ENCODE results near the gene ACTR6. TPM values are rescaled to one million over a fixed set of nuclear protein-coding genes. Genes with fewer than 3 reads are reported as not detected.
A peak's percentile ranks its signal among the peaks of the same experiment; 100 is the strongest.

Gene ACTR6
- total and polyA plus RNA-seq, 8 donors = 18.4 to 42.8 (median 33.0) TPM

DNA sequence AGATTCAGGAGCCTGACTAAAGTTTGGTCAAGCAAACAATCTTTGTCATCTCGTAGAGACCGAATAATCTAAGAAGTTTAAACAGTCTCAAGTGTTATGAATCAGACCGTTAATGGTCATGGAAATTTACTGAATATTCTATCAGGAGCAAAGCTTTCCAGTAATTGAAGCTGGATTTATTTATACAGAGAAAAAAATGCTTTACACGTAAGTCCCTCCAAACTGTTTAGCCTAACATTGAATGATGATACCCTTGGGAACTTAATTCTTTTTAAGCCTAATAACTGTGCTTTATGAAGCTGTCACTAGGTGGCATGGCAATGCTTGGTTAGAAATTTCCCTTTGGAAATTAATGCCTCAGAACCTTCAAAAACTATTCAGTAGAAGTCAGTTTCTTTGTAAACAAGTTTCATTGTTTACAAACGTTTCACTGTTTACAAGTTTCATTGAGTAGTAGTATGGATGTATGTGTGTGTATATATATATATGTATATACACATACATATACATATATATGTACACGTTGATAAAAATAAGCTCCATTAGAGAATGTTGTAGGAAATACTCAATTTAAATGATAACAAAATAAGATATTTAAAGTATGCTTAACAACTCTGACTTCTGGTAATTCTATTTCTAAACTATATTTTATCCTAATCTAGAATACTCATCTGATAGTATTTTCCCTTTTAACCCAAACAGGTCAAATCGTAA lies 34.1 kb downstream of the ACTR6 start:
- intact Hi-C loops (cut with DNase I) = loop anchor here in 1 of 2 donors (10.0 kb wide), 1 partner anchor 320 kb away; no protein-coding TSS in a partner anchor
- peak; percentile 53 to 69 for TF ChIP-seq CTCF (IDR thresholded peaks at IDR 0.05)
- ATAC-seq = peak; percentile 84

GRCh38 chr12:100238801-100239200 lies 38.2 kb downstream of the ACTR6 start:
- no peak overlapping the region for H3K4me3 ChIP-seq
- intact Hi-C loops (cut with DNase I) = loop anchor here in 1 of 2 donors (10.0 kb wide), 1 partner anchor 316 kb away; no protein-coding TSS in a partner anchor
- no peaks in the 10 kb centered on the region for H3K9me3 ChIP-seq
- H3K27me3 ChIP-seq = no peaks in the 10 kb centered on the region
- no peaks in the 10 kb centered on the region for H3K4me1 ChIP-seq
- no peaks in the 10 kb centered on the region for H3K36me3 ChIP-seq
- no peak for ATAC-seq
- no peak for DNase-seq
- no peak for TF ChIP-seq CTCF (IDR thresholded peaks at IDR 0.05)
- H3K27ac ChIP-seq = no peak overlapping the region

More for the DNA sequence above, 34.1 kb downstream of the ACTR6 start:
- H3K4me3 ChIP-seq = no peak overlapping the region
- H3K27me3 ChIP-seq = no peaks in the 10 kb centered on the region
- H3K4me1 ChIP-seq = no peaks in the 10 kb centered on the region
- H3K9me3 ChIP-seq = no peaks in the 10 kb centered on the region
- peak in 2 of 4 donors; percentile 22 to 49 for DNase-seq
- H3K36me3 ChIP-seq = no peaks in the 10 kb centered on the region
- no peak overlapping the region for H3K27ac ChIP-seq

DNA sequence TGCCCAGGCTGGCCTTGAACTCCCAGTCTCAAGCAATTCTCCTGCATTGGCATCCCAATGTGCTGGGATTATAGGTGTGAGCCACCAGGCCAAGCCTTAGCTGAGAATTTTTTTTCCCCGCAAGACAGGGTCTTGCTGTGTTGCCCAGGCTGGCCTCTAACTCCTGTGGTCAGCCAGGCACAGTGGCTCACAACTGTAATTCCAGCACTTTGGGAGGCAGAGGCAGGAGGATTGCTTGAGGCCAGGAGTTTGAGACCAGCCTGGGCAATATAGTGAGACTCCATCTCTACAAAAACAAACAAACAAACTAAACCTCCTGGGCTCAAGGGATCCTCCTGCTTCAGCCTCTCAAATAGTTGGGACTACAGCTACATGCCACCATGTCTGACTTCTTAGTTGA lies 39.0 kb downstream of the ACTR6 start:
- DNase-seq (no peak), ATAC-seq (no peak)
- TF ChIP-seq CTCF (IDR thresholded peaks at IDR 0.05) = no peak
- no peaks in the 10 kb centered on the region for H3K27me3 ChIP-seq
- no peak overlapping the region for H3K4me3 ChIP-seq
- H3K9me3 ChIP-seq = no peaks in the 10 kb centered on the region
- no peak overlapping the region for H3K27ac ChIP-seq
- no peaks in the 10 kb centered on the region for H3K36me3 ChIP-seq
- no peaks in the 10 kb centered on the region for H3K4me1 ChIP-seq
- intact Hi-C loops (cut with DNase I) = loop anchor here in 1 of 2 donors (10.0 kb wide), 1 partner anchor 315 kb away; no protein-coding TSS in a partner anchor

- DNase-seq = no peak
- H3K27me3 ChIP-seq = no peaks in the 10 kb centered on the region
- no peaks in the 10 kb centered on the region for H3K36me3 ChIP-seq
- H3K9me3 ChIP-seq = no peaks in the 10 kb centered on the region
- no peak overlapping the region for H3K4me3 ChIP-seq
- TF ChIP-seq CTCF (IDR thresholded peaks at IDR 0.05) = no peak
- ATAC-seq = no peak
- intact Hi-C loops (cut with DNase I) = no loop called here
- no peak overlapping the region for H3K27ac ChIP-seq
- no peaks in the 10 kb centered on the region for H3K4me1 ChIP-seq
These were observed 42.5 kb downstream of the ACTR6 start for GRCh38 chr12:100243137-100243536.

- H3K36me3 ChIP-seq = no peaks in the 10 kb centered on the region
- intact Hi-C loops (cut with DNase I) = no loop called here
- no peak overlapping the region for H3K27ac ChIP-seq
- H3K4me3 ChIP-seq = no peak overlapping the region
- no peak for TF ChIP-seq CTCF (IDR thresholded peaks at IDR 0.05)
- no peak for DNase-seq
- ATAC-seq = no peak
- peaks cover 0 to 5% of the 10 kb centered on the region in 2 donors for H3K4me1 ChIP-seq
- H3K27me3 ChIP-seq = no peaks in the 10 kb centered on the region
- no peaks in the 10 kb centered on the region for H3K9me3 ChIP-seq
These were observed 47.1 kb downstream of the ACTR6 start for GRCh38 chr12:100247765-100248164.

Data from left lung (tissue), 10 donors.